HEK293 (cell line): ENCODE measurements around the gene FAM120B.

Experiments used
- CTCF ChIA-PET: fragments of 350-600 bp; formaldehyde crosslinking; extraction: SDS; loops from one replicate; lab custom pipeline; 2021; ENCODE audit warnings: antibody characterized with exemption; lab: Yijun Ruan, JAX
- POLR2A ChIA-PET: fragments of 300-600 bp; formaldehyde crosslinking; extraction: SDS; loops from one replicate; lab custom pipeline; 2020; ENCODE audit warnings: antibody characterized with exemption, inconsistent platforms; lab: Yijun Ruan, JAX
- H3K27ac ChIP-seq: fragments of 200-500 bp; sonication (Bioruptor generic); 2 replicates; pipeline ENCODE4 v1.5.1; 2014; ENCODE audit warnings: low read depth, low read length, control low read depth, inconsistent platforms; ENCODE audit errors: extremely low read depth
- H3K36me3 ChIP-seq, 2 experiments: fragments of 200-500 bp in 1 of 2; sonication (Bioruptor generic) in 1 of 2; 1 replicate in 1 of 2; 2 replicates in 1 of 2; pipeline ENCODE4 v1.5.1; 2014 to 2017; ENCODE audit warnings: inconsistent platforms in 2 of 2, low read length in 2 of 2; ENCODE audit not compliant: control insufficient read depth in 2 of 2, insufficient read depth in 1 of 2
- H3K4me1 ChIP-seq: fragments of 200-500 bp; sonication (Bioruptor generic); 2 replicates; pipeline ENCODE4 v1.5.1; 2014; ENCODE audit warnings: mild to moderate bottlenecking, low read length, inconsistent platforms; ENCODE audit not compliant: control insufficient read depth, insufficient read depth
- H3K4me3 ChIP-seq: 2 replicates; pipeline ENCODE4 v1.5.1; 2011; ENCODE audit warnings: low read depth, mild to moderate bottlenecking, control low read depth, low read length, moderate library complexity
- H3K9me3 ChIP-seq: fragments of 200-500 bp; sonication (Bioruptor generic); 2 replicates; pipeline ENCODE4 v1.5.1; 2014; ENCODE audit warnings: low read depth, low read length, inconsistent platforms; ENCODE audit not compliant: control insufficient read depth, insufficient read depth
- BCL11A ChIP-seq: fragments of 450-650 bp; formaldehyde crosslinking; IDR thresholded peaks from 2 replicates; pipeline ENCODE4 v1.5.1; 2016; ENCODE audit warnings: low read depth, missing biosample characterization, missing genetic modification characterization
- GLI4 ChIP-seq: fragments of 450-650 bp; formaldehyde crosslinking; IDR thresholded peaks from 2 replicates; pipeline ENCODE4 v1.5.1; 2016; ENCODE audit warnings: missing biosample characterization, missing genetic modification characterization
- KLF7 ChIP-seq: fragments of 450-650 bp; formaldehyde crosslinking; IDR thresholded peaks from 2 replicates; pipeline ENCODE4 v1.5.1; 2016; ENCODE audit warnings: missing biosample characterization, missing genetic modification characterization, borderline replicate concordance
- OVOL3 ChIP-seq: fragments of 450-650 bp; formaldehyde crosslinking; IDR thresholded peaks from 2 replicates; pipeline ENCODE4 v1.5.1; 2016; ENCODE audit warnings: missing biosample characterization, missing genetic modification characterization
- SP2 ChIP-seq: fragments of 450-650 bp; formaldehyde crosslinking; IDR thresholded peaks from 2 replicates; pipeline ENCODE4 v1.5.1; 2016; ENCODE audit warnings: missing biosample characterization, missing genetic modification characterization
- YY2 ChIP-seq: fragments of 450-650 bp; formaldehyde crosslinking; IDR thresholded peaks from 2 replicates; pipeline ENCODE4 v1.5.1; 2016; ENCODE audit warnings: missing biosample characterization, missing genetic modification characterization
- ZBTB17 ChIP-seq: fragments of 450-650 bp; formaldehyde crosslinking; IDR thresholded peaks from 2 replicates; pipeline ENCODE4 v1.5.1; 2016; ENCODE audit warnings: missing biosample characterization, missing genetic modification characterization
- ZNF138 ChIP-seq: fragments of 450-650 bp; formaldehyde crosslinking; IDR thresholded peaks from 2 replicates; pipeline ENCODE4 v1.5.1; 2016; ENCODE audit warnings: missing biosample characterization, missing genetic modification characterization, borderline replicate concordance
- ZNF174 ChIP-seq: fragments of 450-650 bp; formaldehyde crosslinking; IDR thresholded peaks from 2 replicates; pipeline ENCODE4 v1.5.0; 2017; ENCODE audit warnings: missing biosample characterization, mild to moderate bottlenecking, missing genetic modification characterization
- ZNF211 ChIP-seq: fragments of 450-650 bp; formaldehyde crosslinking; IDR thresholded peaks from 2 replicates; pipeline ENCODE4 v1.5.1; 2016; ENCODE audit warnings: low read depth, missing biosample characterization, missing genetic modification characterization
- ZNF239 ChIP-seq: fragments of 450-650 bp; formaldehyde crosslinking; IDR thresholded peaks from 2 replicates; pipeline ENCODE4 v1.5.1; 2016; ENCODE audit warnings: missing biosample characterization, missing genetic modification characterization
- ZNF558 ChIP-seq: fragments of 450-650 bp; formaldehyde crosslinking; IDR thresholded peaks from 2 replicates; pipeline ENCODE4 v1.5.1; 2016; ENCODE audit warnings: missing biosample characterization, missing genetic modification characterization
- ZNF585B ChIP-seq: fragments of 450-650 bp; formaldehyde crosslinking; IDR thresholded peaks from 2 replicates; pipeline ENCODE4 v1.5.1; 2016; ENCODE audit warnings: missing biosample characterization, missing genetic modification characterization
- ZNF670 ChIP-seq: fragments of 450-650 bp; formaldehyde crosslinking; IDR thresholded peaks from 2 replicates; pipeline ENCODE4 v1.5.1; 2016; ENCODE audit warnings: missing biosample characterization, missing genetic modification characterization, low read depth
- ZNF791 ChIP-seq: fragments of 450-650 bp; formaldehyde crosslinking; IDR thresholded peaks from 2 replicates; pipeline ENCODE4 v1.5.1; 2016; ENCODE audit warnings: missing biosample characterization, missing genetic modification characterization
- TF ChIP-seq, protein P1 (sequence below): fragments of 450-650 bp; formaldehyde crosslinking; IDR thresholded peaks from 2 replicates; pipeline ENCODE4 v1.5.1; 2016; ENCODE audit warnings: missing biosample characterization, missing genetic modification characterization, borderline replicate concordance
- TF ChIP-seq, protein P2 (sequence below): fragments of 450-650 bp; formaldehyde crosslinking; IDR thresholded peaks from 2 replicates; pipeline ENCODE4 v1.5.1; 2016; ENCODE audit warnings: missing biosample characterization, missing genetic modification characterization
- TF ChIP-seq, protein P3 (sequence below): fragments of 450-650 bp; formaldehyde crosslinking; IDR thresholded peaks from 2 replicates; pipeline ENCODE4 v1.5.1; 2016; ENCODE audit warnings: missing biosample characterization, missing genetic modification characterization
- TF ChIP-seq, protein P4 (sequence below): fragments of 450-650 bp; formaldehyde crosslinking; IDR thresholded peaks from 2 replicates; pipeline ENCODE4 v1.5.1; 2016; ENCODE audit warnings: missing biosample characterization, missing genetic modification characterization
- TF ChIP-seq, protein P5 (sequence below): fragments of 450-650 bp; formaldehyde crosslinking; IDR thresholded peaks from 2 replicates; pipeline ENCODE4 v1.5.1; 2016; ENCODE audit warnings: missing biosample characterization, missing genetic modification characterization, low read depth
- TF ChIP-seq, protein P6 (sequence below): fragments of 450-650 bp; formaldehyde crosslinking; IDR thresholded peaks from 2 replicates; pipeline ENCODE4 v1.5.1; 2017; ENCODE audit warnings: missing biosample characterization, missing genetic modification characterization
- TF ChIP-seq, protein P7 (sequence below): fragments of 450-650 bp; formaldehyde crosslinking; IDR thresholded peaks from 2 replicates; pipeline ENCODE4 v1.5.1; 2016; ENCODE audit warnings: missing biosample characterization, missing genetic modification characterization

FAM120B gene

DNA sequence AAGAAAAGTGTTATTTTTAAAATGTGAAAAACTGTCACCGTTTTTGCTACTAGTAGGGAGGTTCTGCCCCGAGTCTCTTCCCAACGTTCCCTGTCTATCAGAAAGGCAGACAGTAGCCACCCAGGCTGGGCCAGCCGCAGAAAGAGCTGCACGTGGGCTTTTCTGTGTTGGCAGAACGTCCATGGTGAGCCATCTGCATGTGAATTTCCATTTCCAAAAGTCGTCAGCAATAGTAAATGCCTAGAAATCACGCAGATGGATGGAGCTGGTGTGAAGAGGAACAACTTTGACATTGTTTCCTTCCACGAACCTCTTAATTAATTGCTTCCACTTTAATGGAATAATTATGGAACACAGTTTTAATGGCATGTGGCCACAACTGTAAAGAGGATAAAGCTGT, 97.5 kb downstream of the FAM120B start (continued):
- TF ChIP-seq, protein P1, sequence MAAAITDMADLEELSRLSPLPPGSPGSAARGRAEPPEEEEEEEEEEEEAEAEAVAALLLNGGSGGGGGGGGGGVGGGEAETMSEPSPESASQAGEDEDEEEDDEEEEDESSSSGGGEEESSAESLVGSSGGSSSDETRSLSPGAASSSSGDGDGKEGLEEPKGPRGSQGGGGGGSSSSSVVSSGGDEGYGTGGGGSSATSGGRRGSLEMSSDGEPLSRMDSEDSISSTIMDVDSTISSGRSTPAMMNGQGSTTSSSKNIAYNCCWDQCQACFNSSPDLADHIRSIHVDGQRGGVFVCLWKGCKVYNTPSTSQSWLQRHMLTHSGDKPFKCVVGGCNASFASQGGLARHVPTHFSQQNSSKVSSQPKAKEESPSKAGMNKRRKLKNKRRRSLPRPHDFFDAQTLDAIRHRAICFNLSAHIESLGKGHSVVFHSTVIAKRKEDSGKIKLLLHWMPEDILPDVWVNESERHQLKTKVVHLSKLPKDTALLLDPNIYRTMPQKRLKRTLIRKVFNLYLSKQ (tag by site-specific recombination) = no peak
- TF ChIP-seq KLF7 (tag by site-specific recombination) = no peak

DNA sequence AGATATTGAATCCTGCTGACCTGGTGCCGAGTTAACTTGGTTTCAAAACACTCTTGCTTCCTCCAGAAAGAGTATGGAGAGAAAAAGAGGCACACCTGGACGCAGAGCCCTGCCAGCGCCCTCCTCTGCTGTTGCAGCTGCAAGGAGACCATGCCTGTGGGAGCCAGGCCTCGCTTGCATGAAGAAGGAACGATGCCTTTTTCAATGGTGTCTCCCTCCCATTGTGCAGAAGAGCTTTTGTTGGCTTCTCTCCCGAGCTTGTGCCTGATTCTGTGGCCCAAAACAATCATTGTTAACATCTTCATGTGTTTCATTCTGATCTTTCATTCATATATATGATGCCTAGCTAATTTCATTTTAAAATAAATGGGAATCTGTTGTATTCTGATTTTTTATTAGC, 98.1 kb downstream of the FAM120B start:
- Histone ChIP-seq H3K4me1 (no peaks in the 10 kb centered on the region), H3K4me3 (no peak overlapping the region), H3K36me3 (peaks cover 9 to 77% of the 10 kb centered on the region in 2 experiments; a peak in 2 of 3 replicates), H3K9me3 (no peaks in the 10 kb centered on the region), H3K27ac (no peak overlapping the region)
- ChIA-PET POLR2A (no interaction called here), CTCF (interaction anchor here (0.7 to 1.2 kb wide), 2 partner anchors 39 to 113 kb away, joined by 3 read pairs; no protein-coding TSS in a partner anchor)
- TF ChIP-seq, protein P2, sequence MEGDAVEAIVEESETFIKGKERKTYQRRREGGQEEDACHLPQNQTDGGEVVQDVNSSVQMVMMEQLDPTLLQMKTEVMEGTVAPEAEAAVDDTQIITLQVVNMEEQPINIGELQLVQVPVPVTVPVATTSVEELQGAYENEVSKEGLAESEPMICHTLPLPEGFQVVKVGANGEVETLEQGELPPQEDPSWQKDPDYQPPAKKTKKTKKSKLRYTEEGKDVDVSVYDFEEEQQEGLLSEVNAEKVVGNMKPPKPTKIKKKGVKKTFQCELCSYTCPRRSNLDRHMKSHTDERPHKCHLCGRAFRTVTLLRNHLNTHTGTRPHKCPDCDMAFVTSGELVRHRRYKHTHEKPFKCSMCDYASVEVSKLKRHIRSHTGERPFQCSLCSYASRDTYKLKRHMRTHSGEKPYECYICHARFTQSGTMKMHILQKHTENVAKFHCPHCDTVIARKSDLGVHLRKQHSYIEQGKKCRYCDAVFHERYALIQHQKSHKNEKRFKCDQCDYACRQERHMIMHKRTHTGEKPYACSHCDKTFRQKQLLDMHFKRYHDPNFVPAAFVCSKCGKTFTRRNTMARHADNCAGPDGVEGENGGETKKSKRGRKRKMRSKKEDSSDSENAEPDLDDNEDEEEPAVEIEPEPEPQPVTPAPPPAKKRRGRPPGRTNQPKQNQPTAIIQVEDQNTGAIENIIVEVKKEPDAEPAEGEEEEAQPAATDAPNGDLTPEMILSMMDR (tag by site-specific recombination) = no peak
- TF ChIP-seq, protein P3, sequence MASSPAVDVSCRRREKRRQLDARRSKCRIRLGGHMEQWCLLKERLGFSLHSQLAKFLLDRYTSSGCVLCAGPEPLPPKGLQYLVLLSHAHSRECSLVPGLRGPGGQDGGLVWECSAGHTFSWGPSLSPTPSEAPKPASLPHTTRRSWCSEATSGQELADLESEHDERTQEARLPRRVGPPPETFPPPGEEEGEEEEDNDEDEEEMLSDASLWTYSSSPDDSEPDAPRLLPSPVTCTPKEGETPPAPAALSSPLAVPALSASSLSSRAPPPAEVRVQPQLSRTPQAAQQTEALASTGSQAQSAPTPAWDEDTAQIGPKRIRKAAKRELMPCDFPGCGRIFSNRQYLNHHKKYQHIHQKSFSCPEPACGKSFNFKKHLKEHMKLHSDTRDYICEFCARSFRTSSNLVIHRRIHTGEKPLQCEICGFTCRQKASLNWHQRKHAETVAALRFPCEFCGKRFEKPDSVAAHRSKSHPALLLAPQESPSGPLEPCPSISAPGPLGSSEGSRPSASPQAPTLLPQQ (tag by site-specific recombination) = no peak
- TF ChIP-seq GLI4 (tag by site-specific recombination) (no peak), ZBTB17 (tag by site-specific recombination) (no peak), OVOL3 (tag by site-specific recombination) (no peak), ZNF174 (tag by site-specific recombination) (no peak), SP2 (tag by site-specific recombination) (no peak), BCL11A (no peak), YY2 (no peak)
- TF ChIP-seq, protein P4, sequence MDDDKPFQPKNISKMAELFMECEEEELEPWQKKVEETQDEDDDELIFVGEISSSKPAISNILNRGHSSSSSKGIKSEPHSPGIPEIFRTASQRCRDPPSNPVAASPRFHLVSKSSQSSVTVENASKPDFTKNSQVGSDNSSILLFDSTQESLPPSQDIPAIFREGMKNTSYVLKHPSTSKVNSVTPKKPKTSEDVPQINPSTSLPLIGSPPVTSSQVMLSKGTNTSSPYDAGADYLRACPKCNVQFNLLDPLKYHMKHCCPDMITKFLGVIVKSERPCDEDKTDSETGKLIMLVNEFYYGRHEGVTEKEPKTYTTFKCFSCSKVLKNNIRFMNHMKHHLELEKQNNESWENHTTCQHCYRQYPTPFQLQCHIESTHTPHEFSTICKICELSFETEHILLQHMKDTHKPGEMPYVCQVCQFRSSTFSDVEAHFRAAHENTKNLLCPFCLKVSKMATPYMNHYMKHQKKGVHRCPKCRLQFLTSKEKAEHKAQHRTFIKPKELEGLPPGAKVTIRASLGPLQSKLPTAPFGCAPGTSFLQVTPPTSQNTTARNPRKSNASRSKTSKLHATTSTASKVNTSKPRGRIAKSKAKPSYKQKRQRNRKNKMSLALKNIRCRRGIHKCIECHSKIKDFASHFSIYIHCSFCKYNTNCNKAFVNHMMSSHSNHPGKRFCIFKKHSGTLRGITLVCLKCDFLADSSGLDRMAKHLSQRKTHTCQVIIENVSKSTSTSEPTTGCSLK (tag by site-specific recombination) = no peak
- TF ChIP-seq, protein P5, sequence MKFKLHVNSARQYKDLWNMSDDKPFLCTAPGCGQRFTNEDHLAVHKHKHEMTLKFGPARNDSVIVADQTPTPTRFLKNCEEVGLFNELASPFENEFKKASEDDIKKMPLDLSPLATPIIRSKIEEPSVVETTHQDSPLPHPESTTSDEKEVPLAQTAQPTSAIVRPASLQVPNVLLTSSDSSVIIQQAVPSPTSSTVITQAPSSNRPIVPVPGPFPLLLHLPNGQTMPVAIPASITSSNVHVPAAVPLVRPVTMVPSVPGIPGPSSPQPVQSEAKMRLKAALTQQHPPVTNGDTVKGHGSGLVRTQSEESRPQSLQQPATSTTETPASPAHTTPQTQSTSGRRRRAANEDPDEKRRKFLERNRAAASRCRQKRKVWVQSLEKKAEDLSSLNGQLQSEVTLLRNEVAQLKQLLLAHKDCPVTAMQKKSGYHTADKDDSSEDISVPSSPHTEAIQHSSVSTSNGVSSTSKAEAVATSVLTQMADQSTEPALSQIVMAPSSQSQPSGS = no peak

DNA sequence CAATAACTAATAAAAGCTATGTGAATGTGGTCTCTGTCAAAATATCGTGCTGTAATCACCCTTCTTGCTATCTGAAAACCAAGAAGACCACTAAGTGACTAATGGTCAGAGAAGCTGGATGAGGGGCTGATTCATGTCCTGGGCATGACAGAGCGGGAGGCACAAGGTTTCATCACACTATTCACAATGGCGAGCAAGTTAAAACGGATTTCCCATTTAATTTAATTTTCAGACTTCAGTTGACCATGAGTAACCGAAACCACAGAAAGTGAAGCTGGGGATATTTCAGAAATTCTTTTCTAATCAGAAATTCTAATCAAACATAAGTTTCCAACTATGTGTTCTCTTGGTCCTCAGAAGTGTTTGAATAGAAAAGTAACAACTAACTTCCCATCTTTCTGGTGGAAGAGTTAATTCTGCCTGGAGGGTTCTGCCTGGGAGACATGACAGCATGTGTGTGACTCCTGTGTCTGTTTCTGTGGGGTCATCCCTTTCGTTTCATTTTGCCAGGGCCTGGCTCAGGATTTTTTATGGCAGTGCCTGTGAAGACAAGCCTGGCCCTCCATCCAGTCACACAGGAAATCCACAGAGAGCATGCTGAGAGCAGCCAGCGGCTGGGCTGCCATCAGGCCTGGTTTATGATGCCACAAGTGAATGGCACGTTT, 98.9 kb downstream of the FAM120B start:
- CTCF ChIA-PET = interaction anchor here (1.0 to 1.2 kb wide), 2 partner anchors 112 to 124 kb away, joined by 3 to 4 read pairs; no protein-coding TSS in a partner anchor
- TF ChIP-seq ZNF211 (tag by site-specific recombination) = no peak
- TF ChIP-seq, protein P6, sequence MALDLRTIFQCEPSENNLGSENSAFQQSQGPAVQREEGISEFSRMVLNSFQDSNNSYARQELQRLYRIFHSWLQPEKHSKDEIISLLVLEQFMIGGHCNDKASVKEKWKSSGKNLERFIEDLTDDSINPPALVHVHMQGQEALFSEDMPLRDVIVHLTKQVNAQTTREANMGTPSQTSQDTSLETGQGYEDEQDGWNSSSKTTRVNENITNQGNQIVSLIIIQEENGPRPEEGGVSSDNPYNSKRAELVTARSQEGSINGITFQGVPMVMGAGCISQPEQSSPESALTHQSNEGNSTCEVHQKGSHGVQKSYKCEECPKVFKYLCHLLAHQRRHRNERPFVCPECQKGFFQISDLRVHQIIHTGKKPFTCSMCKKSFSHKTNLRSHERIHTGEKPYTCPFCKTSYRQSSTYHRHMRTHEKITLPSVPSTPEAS (tag by site-specific recombination) = no peak
- no peak for TF ChIP-seq ZNF670 (tag by site-specific recombination)
- TF ChIP-seq, protein P7, sequence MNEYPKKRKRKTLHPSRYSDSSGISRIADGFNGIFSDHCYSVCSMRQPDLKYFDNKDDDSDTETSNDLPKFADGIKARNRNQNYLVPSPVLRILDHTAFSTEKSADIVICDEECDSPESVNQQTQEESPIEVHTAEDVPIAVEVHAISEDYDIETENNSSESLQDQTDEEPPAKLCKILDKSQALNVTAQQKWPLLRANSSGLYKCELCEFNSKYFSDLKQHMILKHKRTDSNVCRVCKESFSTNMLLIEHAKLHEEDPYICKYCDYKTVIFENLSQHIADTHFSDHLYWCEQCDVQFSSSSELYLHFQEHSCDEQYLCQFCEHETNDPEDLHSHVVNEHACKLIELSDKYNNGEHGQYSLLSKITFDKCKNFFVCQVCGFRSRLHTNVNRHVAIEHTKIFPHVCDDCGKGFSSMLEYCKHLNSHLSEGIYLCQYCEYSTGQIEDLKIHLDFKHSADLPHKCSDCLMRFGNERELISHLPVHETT (tag by site-specific recombination) = no peak
- TF ChIP-seq ZNF558 (tag by site-specific recombination) = no peak
- no peak for TF ChIP-seq ZNF138 (tag by site-specific recombination)
- TF ChIP-seq ZNF585B (tag by site-specific recombination) = no peak
- TF ChIP-seq ZNF791 (tag by site-specific recombination) = no peak
- TF ChIP-seq ZNF239 (tag by site-specific recombination) = no peak

More for the DNA sequence above, 98.9 kb downstream of the FAM120B start:
- H3K9me3 ChIP-seq = no peaks in the 10 kb centered on the region
- peaks cover 9 to 71% of the 10 kb centered on the region in 2 experiments; a peak in 2 of 3 replicates for H3K36me3 ChIP-seq
- POLR2A ChIA-PET = no interaction called here
- H3K4me3 ChIP-seq = no peak overlapping the region
- no peak overlapping the region for H3K27ac ChIP-seq
- H3K4me1 ChIP-seq = no peaks in the 10 kb centered on the region
